ENCODE results near the gene MCL1. TPM values are rescaled to one million over a fixed set of nuclear protein-coding genes. Genes with fewer than 3 reads are reported as not detected.

The MCL1 gene
- total and polyA plus RNA-seq, 2 of the 13 experiments (the other 11 are each of a cell fraction or from before 2014, with no cell fraction given): 69.5 to 125 TPM

GRCh38 chr1:150567717-150568593, 11.5 kb downstream of the MCL1 start (continued):
- TF ChIP-seq CHD2 (IDR thresholded peaks at IDR 0.05; ENCODE audit: low read depth, low read length): no peak; the same call in 1 of the 2 replicates
- no peak for TF ChIP-seq HOXA7 (CRISPR knock-in tag; IDR thresholded peaks at IDR 0.05)
- TF ChIP-seq NFIB (CRISPR knock-in tag; IDR thresholded peaks at IDR 0.05; ENCODE audit: borderline replicate concordance): no peak
- TF ChIP-seq CBX1 (IDR thresholded peaks at IDR 0.05; ENCODE audit: low read depth): no peak
- no peak for TF ChIP-seq ZBTB7A (CRISPR knock-in tag; IDR thresholded peaks at IDR 0.05)
- TF ChIP-seq ATF7-NPFF (CRISPR knock-in tag; IDR thresholded peaks at IDR 0.05; ENCODE audit: low read depth): no peak
- TF ChIP-seq ZNF629 (CRISPR knock-in tag; conservative IDR thresholded peaks at IDR 0.05): no peak; the same call in 1 of the 2 replicates
- TF ChIP-seq ZNF337 (CRISPR knock-in tag; IDR thresholded peaks at IDR 0.05; ENCODE audit: borderline replicate concordance, low read depth): no peak
- TF ChIP-seq U2AF2 (IDR thresholded peaks at IDR 0.05; ENCODE audit: low read depth, low read length): no peak
- TF ChIP-seq PTBP1 (IDR thresholded peaks at IDR 0.05; ENCODE audit: low read depth, low read length, poor library complexity, severe bottlenecking): no peak
- no peak for TF ChIP-seq MBNL3 (CRISPR knock-in tag; conservative IDR thresholded peaks at IDR 0.05)
- no peak for TF ChIP-seq ZNF580 (CRISPR knock-in tag; IDR thresholded peaks at IDR 0.05; ENCODE audit: borderline replicate concordance, low read depth)
- no peak for TF ChIP-seq ZNF251 (CRISPR knock-in tag; IDR thresholded peaks at IDR 0.05)
- peak; percentile 54; the same call in 1 of the 2 replicates for TF ChIP-seq HNF4A (CRISPR knock-in tag; IDR thresholded peaks at IDR 0.05)
- no peak for TF ChIP-seq AHDC1 (CRISPR knock-in tag; IDR thresholded peaks at IDR 0.05; ENCODE audit: borderline replicate concordance)
- TF ChIP-seq THYN1 (CRISPR knock-in tag; IDR thresholded peaks at IDR 0.05; ENCODE audit: borderline replicate concordance, low read depth): no peak
- TF ChIP-seq ZNF414 (CRISPR knock-in tag; IDR thresholded peaks at IDR 0.05): 0 out of 2 replicates have a peak, but pooled peaks have one; percentile 32
- TF ChIP-seq YEATS4 (CRISPR knock-in tag; IDR thresholded peaks at IDR 0.05; ENCODE audit: borderline replicate concordance): peak; percentile 51; the same call in 1 of the 2 replicates
- peak; percentile 35; the same call in 1 of the 2 replicates for TF ChIP-seq ZFY (CRISPR knock-in tag; IDR thresholded peaks at IDR 0.05)
- TF ChIP-seq FOXA3 (CRISPR knock-in tag; IDR thresholded peaks at IDR 0.05): peak; percentile 83
- TF ChIP-seq KDM6A (CRISPR knock-in tag; IDR thresholded peaks at IDR 0.05; ENCODE audit: low read depth): peak; percentile 63
- TF ChIP-seq HOXD1 (CRISPR knock-in tag; IDR thresholded peaks at IDR 0.05): no peak
- TF ChIP-seq MXD4 (CRISPR knock-in tag; IDR thresholded peaks at IDR 0.05): no peak
- TF ChIP-seq RFXAP (CRISPR knock-in tag; IDR thresholded peaks at IDR 0.05; ENCODE audit: borderline replicate concordance): peak; percentile 89; the same call in 1 of the 2 replicates
- TF ChIP-seq DNMT3B (CRISPR knock-in tag; conservative IDR thresholded peaks at IDR 0.05): no peak
